Measurements from ENCODE around the gene SMU1.
A peak's percentile ranks its signal among the peaks of the same experiment; 100 is the strongest.

SMU1 gene

GRCh38 chr9:33044162-33044673 lies 32.3 kb downstream of the SMU1 start:
- Histone ChIP-seq H3K4me2 (ENCODE audit: low read length) (no peak overlapping the region), H3K9me3 (ENCODE audit: control insufficient read depth, low read length) (no peaks in the 10 kb centered on the region), H3K9ac (no peak overlapping the region), H3K27ac (peak overlapping the region; percentile 81), H2AFZ (peak overlapping the region; percentile 71), H3K4me3 (ENCODE audit: low read depth, low read length) (peak overlapping the region; percentile 15), H3K79me2 (no peaks in the 10 kb centered on the region), H3K36me3 (ENCODE audit: control insufficient read depth, insufficient read depth, low read length) (no peaks in the 10 kb centered on the region), H3K27me3 (ENCODE audit: control insufficient read depth, insufficient read depth, low read length) (no peaks in the 10 kb centered on the region), H3K4me1 (no peaks in the 10 kb centered on the region)
- TF ChIP-seq CTCF (IDR thresholded peaks at IDR 0.05), result no peak

- H3K36me3 ChIP-seq (ENCODE audit: control insufficient read depth, insufficient read depth, low read length), result no peaks in the 10 kb centered on the region
- H3K9me3 ChIP-seq (ENCODE audit: control insufficient read depth, low read length), result no peaks in the 10 kb centered on the region
- peak overlapping the region; percentile 71 for H2AFZ ChIP-seq
- H3K27ac ChIP-seq, result no peak overlapping the region
- H3K4me1 ChIP-seq, result no peaks in the 10 kb centered on the region
- H3K9ac ChIP-seq, result no peak overlapping the region
- no peak overlapping the region for H3K4me2 ChIP-seq (ENCODE audit: low read length)
- no peaks in the 10 kb centered on the region for H3K27me3 ChIP-seq (ENCODE audit: control insufficient read depth, insufficient read depth, low read length)
- no peaks in the 10 kb centered on the region for H3K79me2 ChIP-seq
- no peak overlapping the region for H3K4me3 ChIP-seq (ENCODE audit: low read depth, low read length)
- no peak for TF ChIP-seq CTCF (IDR thresholded peaks at IDR 0.05)
Observed at GRCh38 chr9:33043671-33044070, 32.8 kb downstream of the SMU1 start.

GRCh38 chr9:33042473-33042872 lies 34.0 kb downstream of the SMU1 start:
- no peak overlapping the region for H3K4me2 ChIP-seq (ENCODE audit: low read length)
- no peak for TF ChIP-seq CTCF (IDR thresholded peaks at IDR 0.05)
- H3K27me3 ChIP-seq (ENCODE audit: control insufficient read depth, insufficient read depth, low read length), result no peaks in the 10 kb centered on the region
- no peak overlapping the region for H3K27ac ChIP-seq
- H3K4me1 ChIP-seq, result no peaks in the 10 kb centered on the region
- H2AFZ ChIP-seq, result no peak overlapping the region
- no peaks in the 10 kb centered on the region for H3K79me2 ChIP-seq
- H3K9ac ChIP-seq, result no peak overlapping the region
- H3K4me3 ChIP-seq (ENCODE audit: low read depth, low read length), result no peak overlapping the region
- peaks cover 2% of the 10 kb centered on the region for H3K36me3 ChIP-seq (ENCODE audit: control insufficient read depth, insufficient read depth, low read length)
- H3K9me3 ChIP-seq (ENCODE audit: control insufficient read depth, low read length), result no peaks in the 10 kb centered on the region

- no peak for TF ChIP-seq CTCF (IDR thresholded peaks at IDR 0.05)
- no peak overlapping the region for H3K4me2 ChIP-seq (ENCODE audit: low read length)
- H3K4me3 ChIP-seq (ENCODE audit: low read depth, low read length), result no peak overlapping the region
- H3K79me2 ChIP-seq, result no peaks in the 10 kb centered on the region
- no peak overlapping the region for H3K27ac ChIP-seq
- H3K9me3 ChIP-seq (ENCODE audit: control insufficient read depth, low read length), result no peaks in the 10 kb centered on the region
- no peaks in the 10 kb centered on the region for H3K27me3 ChIP-seq (ENCODE audit: control insufficient read depth, insufficient read depth, low read length)
- H2AFZ ChIP-seq, result no peak overlapping the region
- H3K9ac ChIP-seq, result no peak overlapping the region
- H3K36me3 ChIP-seq (ENCODE audit: control insufficient read depth, insufficient read depth, low read length), result peaks cover 2% of the 10 kb centered on the region
- no peaks in the 10 kb centered on the region for H3K4me1 ChIP-seq
Observed at GRCh38 chr9:33041432-33042188, 34.9 kb downstream of the SMU1 start.

Data from parathyroid adenoma (tissue), 2 donors.